Hepatocyte (in vitro differentiated cells): ENCODE results near the gene SDC4.
A peak's percentile ranks its signal among the peaks of the same experiment; 100 is the strongest.

Experiments
- EZH2 ChIP-seq: fragments of 200-600 bp; sonication (generic); IDR thresholded peaks from 2 replicates; pipeline ENCODE4 v1.6.1; 2016; ENCODE audit warnings: antibody characterized with exemption, mild to moderate bottlenecking, borderline replicate concordance
- EZH2phosphoT487 ChIP-seq: fragments of 200-600 bp; sonication (generic); IDR thresholded peaks from one replicate; pipeline ENCODE4 v1.6.1; 2018; ENCODE audit warnings: antibody characterized with exemption, mild to moderate bottlenecking, low read depth, moderate library complexity; ENCODE audit not compliant: unreplicated experiment, severe bottlenecking
- TF ChIP-seq, protein P1 (sequence below): fragments of 200-600 bp; sonication (generic); IDR thresholded peaks from 2 replicates; pipeline ENCODE4 v1.5.1; 2016; ENCODE audit warnings: antibody characterized with exemption, mild to moderate bottlenecking; ENCODE audit not compliant: poor library complexity

DNA sequence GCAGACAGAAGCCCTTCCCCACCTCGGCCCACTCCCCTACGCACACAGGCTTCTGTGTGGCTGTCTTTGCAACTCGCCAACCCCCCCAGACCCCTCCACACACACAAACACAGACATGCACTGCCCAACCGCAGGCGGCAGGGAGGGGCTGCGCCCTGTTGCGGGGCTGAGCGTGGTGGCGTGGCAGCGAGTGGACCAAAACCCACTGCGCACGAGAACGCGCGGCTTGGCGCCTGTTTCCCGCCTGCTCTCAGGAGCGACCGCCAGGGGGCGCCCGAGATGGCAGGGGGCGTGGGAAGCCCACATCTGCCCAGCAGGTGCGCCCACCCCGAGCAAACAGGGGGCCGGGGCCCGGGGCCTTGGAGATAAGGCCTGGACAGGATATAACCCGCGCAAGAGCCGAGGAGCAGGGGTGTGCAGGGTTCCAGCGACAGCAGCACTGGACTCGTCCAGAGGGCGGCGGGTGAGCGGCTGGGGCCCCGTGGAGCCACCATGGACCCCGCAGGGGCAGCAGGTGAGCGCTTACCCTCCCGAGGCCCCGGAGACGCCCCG lies 41.7 kb downstream of the SDC4 start, which contains the start of gene RBPJL:
- TF ChIP-seq, protein P1, sequence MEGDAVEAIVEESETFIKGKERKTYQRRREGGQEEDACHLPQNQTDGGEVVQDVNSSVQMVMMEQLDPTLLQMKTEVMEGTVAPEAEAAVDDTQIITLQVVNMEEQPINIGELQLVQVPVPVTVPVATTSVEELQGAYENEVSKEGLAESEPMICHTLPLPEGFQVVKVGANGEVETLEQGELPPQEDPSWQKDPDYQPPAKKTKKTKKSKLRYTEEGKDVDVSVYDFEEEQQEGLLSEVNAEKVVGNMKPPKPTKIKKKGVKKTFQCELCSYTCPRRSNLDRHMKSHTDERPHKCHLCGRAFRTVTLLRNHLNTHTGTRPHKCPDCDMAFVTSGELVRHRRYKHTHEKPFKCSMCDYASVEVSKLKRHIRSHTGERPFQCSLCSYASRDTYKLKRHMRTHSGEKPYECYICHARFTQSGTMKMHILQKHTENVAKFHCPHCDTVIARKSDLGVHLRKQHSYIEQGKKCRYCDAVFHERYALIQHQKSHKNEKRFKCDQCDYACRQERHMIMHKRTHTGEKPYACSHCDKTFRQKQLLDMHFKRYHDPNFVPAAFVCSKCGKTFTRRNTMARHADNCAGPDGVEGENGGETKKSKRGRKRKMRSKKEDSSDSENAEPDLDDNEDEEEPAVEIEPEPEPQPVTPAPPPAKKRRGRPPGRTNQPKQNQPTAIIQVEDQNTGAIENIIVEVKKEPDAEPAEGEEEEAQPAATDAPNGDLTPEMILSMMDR, result peak; percentile 64
- TF ChIP-seq EZH2phosphoT487 (no peak), EZH2 (no peak)
